SU-DHL-6 (cell line): ENCODE measurements around the gene EIF3K.

Source experiments
- EZH2phosphoT487 ChIP-seq: fragments of 200-600 bp; sonication (generic), shearing (Covaris generic); conservative IDR thresholded peaks from 2 replicates; pipeline ENCODE4 v1.6.1; 2018; ENCODE audit warnings: mild to moderate bottlenecking, antibody characterized with exemption, low read length, moderate library complexity, mixed read lengths
- TF ChIP-seq, protein P1 (sequence below): fragments of 200-600 bp; sonication (generic); IDR thresholded peaks from one replicate; pipeline ENCODE4 v1.5.1; 2017; ENCODE audit warnings: antibody characterized with exemption, mild to moderate bottlenecking, low read length, moderate library complexity; ENCODE audit not compliant: insufficient read depth, poor library complexity, severe bottlenecking

DNA sequence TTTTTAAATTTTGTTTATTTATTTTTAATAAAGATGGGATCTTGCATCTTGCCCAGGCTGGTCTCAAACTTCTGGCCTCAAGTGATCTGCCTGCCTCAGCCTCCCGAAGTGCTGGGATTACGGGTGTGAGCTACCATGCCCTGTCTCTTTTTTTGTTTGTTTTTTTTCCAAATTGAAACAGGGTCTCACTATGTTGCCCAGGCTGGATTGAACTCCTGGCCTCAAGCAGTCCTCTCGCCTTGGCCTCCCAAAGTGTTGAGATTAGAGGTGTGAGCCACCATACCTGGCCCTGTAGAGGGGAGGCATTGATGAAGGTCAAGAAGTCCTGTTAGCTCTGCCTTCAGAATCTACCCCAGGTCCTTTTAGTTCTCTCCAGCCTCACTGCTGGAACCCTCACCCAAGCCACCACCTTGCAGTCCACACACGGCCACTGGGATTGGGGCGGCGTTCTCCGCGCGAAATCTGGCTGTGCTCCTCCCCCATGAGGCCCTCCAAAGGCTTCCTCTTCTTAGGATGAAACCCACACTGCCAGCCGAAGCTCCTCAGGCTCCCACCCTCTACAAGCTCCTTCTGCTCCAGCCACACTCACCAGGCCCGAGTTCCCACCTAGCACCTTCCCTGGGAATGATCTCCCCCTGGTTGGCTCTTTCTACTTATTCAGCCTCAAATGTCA is 63.3 kb downstream of the EIF3K start:
- TF ChIP-seq, protein P1, sequence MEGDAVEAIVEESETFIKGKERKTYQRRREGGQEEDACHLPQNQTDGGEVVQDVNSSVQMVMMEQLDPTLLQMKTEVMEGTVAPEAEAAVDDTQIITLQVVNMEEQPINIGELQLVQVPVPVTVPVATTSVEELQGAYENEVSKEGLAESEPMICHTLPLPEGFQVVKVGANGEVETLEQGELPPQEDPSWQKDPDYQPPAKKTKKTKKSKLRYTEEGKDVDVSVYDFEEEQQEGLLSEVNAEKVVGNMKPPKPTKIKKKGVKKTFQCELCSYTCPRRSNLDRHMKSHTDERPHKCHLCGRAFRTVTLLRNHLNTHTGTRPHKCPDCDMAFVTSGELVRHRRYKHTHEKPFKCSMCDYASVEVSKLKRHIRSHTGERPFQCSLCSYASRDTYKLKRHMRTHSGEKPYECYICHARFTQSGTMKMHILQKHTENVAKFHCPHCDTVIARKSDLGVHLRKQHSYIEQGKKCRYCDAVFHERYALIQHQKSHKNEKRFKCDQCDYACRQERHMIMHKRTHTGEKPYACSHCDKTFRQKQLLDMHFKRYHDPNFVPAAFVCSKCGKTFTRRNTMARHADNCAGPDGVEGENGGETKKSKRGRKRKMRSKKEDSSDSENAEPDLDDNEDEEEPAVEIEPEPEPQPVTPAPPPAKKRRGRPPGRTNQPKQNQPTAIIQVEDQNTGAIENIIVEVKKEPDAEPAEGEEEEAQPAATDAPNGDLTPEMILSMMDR: no peak
- TF ChIP-seq EZH2phosphoT487: no peak
